AG10803 (cell line): ENCODE measurements around the gene TMEM170A.

Source experiments
- DNase-seq: peaks from one replicate; pipeline ENCODE4 v3.0.0; 2010; ENCODE audit warnings: low read depth
- H3K4me3 ChIP-seq: 2 replicates; pipeline ENCODE4 v1.5.1; 2011; ENCODE audit warnings: mild to moderate bottlenecking, low read length, control low read depth
- TF ChIP-seq, protein P1 (sequence below): conservative IDR thresholded peaks from 2 replicates; pipeline ENCODE4 v1.5.1; 2011; ENCODE audit warnings: mild to moderate bottlenecking, low read length, control low read depth, inconsistent platforms

The TMEM170A gene

DNA sequence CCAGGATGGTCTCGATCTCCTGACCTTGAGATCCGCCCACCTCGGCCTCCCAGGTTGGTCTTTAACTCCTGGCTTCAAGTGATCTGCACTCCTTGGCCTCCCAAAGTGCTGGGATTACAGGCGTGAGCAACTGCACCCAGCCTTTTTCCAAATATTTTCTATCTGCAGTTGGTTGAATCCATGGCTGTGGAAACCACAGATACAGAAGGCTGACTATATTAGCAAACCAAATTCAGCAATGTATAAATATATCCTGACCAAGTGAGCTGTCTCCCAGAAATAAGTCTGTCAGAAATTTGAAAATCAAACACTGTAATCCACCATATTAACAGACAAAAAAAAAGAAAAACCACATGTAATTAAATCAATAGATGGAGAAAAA, 40.8 kb downstream of the TMEM170A start:
- TF ChIP-seq, protein P1, sequence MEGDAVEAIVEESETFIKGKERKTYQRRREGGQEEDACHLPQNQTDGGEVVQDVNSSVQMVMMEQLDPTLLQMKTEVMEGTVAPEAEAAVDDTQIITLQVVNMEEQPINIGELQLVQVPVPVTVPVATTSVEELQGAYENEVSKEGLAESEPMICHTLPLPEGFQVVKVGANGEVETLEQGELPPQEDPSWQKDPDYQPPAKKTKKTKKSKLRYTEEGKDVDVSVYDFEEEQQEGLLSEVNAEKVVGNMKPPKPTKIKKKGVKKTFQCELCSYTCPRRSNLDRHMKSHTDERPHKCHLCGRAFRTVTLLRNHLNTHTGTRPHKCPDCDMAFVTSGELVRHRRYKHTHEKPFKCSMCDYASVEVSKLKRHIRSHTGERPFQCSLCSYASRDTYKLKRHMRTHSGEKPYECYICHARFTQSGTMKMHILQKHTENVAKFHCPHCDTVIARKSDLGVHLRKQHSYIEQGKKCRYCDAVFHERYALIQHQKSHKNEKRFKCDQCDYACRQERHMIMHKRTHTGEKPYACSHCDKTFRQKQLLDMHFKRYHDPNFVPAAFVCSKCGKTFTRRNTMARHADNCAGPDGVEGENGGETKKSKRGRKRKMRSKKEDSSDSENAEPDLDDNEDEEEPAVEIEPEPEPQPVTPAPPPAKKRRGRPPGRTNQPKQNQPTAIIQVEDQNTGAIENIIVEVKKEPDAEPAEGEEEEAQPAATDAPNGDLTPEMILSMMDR: no peak
- no peak for DNase-seq

DNA sequence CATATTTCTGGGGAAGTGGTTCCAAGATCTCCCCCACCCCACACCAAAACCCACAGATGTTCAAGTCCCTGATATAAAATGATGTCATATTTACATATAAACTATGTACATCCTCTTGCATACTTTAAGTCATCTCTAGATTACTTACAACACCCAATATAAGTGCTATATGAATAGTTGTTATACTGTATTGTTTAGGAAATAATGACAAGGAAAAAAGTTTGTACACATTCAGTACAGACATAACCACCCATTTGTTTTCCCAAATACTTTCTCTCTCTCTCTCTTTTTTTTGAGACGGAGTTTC, 42.7 kb downstream of the TMEM170A start:
- TF ChIP-seq, protein P1: no peak
- DNase-seq: no peak
- no peak overlapping the region for H3K4me3 ChIP-seq

More for the DNA sequence above, 40.8 kb downstream of the TMEM170A start:
- H3K4me3 ChIP-seq: no peak overlapping the region

DNA sequence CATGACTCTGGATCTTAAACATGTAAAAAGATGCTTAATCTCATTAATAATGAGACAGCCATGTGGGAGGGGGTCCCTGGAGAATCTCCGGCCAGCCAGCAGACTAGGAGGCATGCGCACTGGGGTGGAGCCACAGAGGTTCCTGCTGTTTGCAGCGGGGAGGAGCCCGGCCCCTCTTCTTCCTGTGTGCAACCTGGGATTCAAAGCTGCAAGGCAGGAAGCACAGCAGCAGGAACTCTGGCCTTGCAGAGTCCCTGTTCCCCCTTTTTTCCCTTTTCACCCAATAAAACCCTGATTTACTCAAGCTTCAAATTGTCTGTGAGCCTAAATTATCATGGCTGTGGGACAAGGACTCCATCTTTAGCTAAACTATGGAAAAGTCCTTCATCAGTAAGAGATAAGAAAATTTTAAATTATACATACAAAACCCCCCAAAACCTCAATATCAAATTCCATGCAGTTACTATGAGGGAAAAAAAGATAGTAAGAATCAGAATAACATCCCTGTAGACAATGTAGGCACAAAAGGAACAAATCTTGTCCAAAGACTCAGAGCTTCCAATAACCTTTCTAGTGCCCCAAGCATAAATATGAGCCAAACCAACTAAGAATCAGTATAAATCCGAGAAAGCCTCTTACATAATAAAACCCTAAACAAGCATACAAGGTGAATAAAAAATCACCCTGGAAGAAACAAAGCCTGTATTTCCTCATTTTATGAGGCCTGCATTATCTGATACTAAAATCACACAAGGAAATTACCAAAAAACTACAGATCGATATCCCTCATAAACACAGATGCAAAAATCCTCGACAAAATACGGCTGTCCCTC, 43.3 kb downstream of the TMEM170A start:
- peak overlapping the region; percentile 22 for H3K4me3 ChIP-seq
- peak; percentile 51 for DNase-seq
- TF ChIP-seq, protein P1: no peak

DNA sequence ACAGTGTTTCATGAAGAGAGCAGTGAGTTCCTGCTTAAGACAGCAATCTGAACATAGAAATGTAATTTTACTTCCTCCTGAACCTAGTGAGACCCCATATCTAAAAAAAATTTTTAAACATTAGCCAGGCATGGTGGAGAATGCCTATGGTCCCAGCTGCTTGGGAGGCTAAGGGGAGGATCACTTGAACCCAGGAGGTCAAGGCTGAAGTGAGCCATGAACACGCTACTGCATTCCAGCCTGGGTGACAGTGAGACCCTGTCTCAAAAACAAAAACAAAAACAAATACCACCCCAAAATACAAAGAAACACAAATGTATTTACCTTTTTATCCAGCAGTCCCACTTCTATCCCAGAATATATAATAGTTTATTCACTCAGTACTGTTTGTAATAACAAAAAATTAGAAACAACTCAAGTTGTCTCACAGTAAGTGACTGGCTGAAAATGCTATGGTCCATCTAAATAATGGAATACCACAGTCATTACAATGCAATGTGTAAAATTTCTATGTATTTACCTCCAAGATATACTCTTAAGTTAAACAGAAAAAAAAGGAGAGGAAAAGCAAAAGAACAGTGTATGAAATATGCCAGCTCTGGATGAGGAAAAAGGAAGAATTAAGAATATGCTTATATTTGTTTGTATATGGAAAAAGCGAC, 47.5 kb downstream of the TMEM170A start:
- H3K4me3 ChIP-seq: no peak overlapping the region
- no peak for DNase-seq
- TF ChIP-seq, protein P1: no peak

DNA sequence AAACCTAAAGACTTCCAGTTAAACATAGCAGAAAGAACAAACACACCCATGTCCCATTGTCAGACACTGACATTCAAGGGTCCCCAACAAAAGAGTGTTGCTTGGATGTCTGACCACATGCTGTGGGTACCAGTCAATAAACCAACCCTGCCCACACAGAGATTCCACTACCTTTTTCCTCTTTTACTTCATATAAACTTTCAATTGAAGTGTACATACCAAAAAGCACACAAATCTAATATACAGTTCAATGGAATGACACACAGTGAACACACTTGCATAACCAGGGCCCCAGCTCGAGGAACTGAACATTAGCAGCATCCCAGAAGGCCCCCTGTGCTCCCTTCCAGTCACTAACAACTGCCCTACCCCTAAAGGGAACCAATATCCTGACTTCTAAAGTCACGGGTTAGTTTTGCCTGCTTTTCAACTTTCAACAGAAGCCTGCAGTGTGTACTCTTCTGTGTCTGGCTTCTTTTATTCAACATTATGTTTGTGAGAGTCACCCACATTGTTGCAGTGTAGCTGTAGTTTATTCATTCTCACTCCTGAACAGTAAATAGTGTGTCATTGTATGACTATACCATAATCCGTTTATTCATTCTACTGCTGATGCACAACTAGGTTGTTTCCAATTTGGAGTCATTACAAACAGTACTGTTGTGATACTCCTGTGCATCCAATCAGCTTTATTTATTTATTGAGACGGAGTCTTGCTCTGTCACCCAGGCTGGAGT, 49.2 kb downstream of the TMEM170A start:
- H3K4me3 ChIP-seq: no peak overlapping the region
- TF ChIP-seq, protein P1: no peak
- no peak for DNase-seq

DNA sequence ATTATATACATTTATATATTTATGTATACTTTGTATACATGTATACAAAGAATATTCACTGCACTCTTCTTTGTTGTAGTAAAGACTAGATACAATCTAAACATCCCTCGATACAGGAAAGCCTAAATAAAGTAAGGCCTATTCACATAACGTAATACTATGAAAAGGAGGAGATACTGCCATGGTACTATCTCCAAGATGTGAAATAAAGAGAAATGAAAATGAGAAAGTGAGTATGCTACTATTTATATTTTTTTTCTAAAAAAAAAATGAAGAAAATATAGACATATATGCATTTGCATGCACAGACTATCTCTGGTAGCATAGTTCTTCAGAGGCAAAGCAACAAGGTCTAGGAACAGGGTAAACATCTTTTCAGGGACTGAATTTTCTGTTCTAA, 50.5 kb downstream of the TMEM170A start:
- DNase-seq: no peak
- H3K4me3 ChIP-seq: no peak overlapping the region
- TF ChIP-seq, protein P1: no peak
